Endodermal cell (in vitro differentiated cells): ENCODE measurements around the gene TSHZ3. TPM values are rescaled to one million over a fixed set of nuclear protein-coding genes. Genes with fewer than 3 reads are reported as not detected.

Source experiments
- DNase-seq: peaks from one replicate; pipeline ENCODE4 v3.0.0-alpha.2; 2017
- H3K27ac ChIP-seq: 2 replicates; pipeline ENCODE4 v1.5.1; 2013; ENCODE audit warnings: mild to moderate bottlenecking, low read depth, low read length, moderate library complexity
- H3K27me3 ChIP-seq: 2 replicates; pipeline ENCODE4 v1.6.1; 2013; ENCODE audit warnings: mild to moderate bottlenecking, low read length, moderate library complexity; ENCODE audit not compliant: insufficient read depth, control insufficient read depth, poor library complexity, severe bottlenecking
- H3K36me3 ChIP-seq: 2 replicates; pipeline ENCODE4 v1.7.0; 2013; ENCODE audit warnings: mild to moderate bottlenecking, low read length, moderate library complexity; ENCODE audit not compliant: control insufficient read depth, insufficient read depth
- H3K4me1 ChIP-seq: one replicate; pipeline ENCODE4 v1.7.0; 2013; ENCODE audit warnings: low read length; ENCODE audit not compliant: control insufficient read depth, insufficient read depth
- H3K4me3 ChIP-seq: 2 replicates; pipeline ENCODE4 v1.5.1; 2013; ENCODE audit warnings: mild to moderate bottlenecking, low read length, moderate library complexity
- H3K9ac ChIP-seq: 2 replicates; pipeline ENCODE4 v1.6.1; 2013; ENCODE audit warnings: mild to moderate bottlenecking, low read length, moderate library complexity; ENCODE audit not compliant: poor library complexity, severe bottlenecking; ENCODE audit errors: extremely low read depth
- H3K9me3 ChIP-seq: 2 replicates; pipeline ENCODE4 v1.6.1; 2013; ENCODE audit warnings: mild to moderate bottlenecking, low read length, moderate library complexity; ENCODE audit not compliant: control insufficient read depth
- H3K27ac Mint-ChIP-seq: 2 replicates; pipeline ENCODE4 v1.8.0; 2020; ENCODE audit warnings: mixed read lengths
- H3K27me3 Mint-ChIP-seq: 2 replicates; pipeline ENCODE4 v1.8.0; 2021; ENCODE audit warnings: mild to moderate bottlenecking, mixed read lengths; ENCODE audit not compliant: insufficient read depth
- H3K36me3 Mint-ChIP-seq: 2 replicates; pipeline ENCODE4 v1.8.0; 2020; ENCODE audit warnings: low read depth, mixed read lengths
- H3K4me1 Mint-ChIP-seq: 2 replicates; pipeline ENCODE4 v1.8.0; 2020; ENCODE audit warnings: mixed read lengths
- H3K4me3 Mint-ChIP-seq: 2 replicates; pipeline ENCODE4 v1.8.0; 2020; ENCODE audit warnings: mild to moderate bottlenecking, moderate library complexity, mixed read lengths
- H3K9me3 Mint-ChIP-seq: 2 replicates; pipeline ENCODE4 v1.8.0; 2020; ENCODE audit warnings: mild to moderate bottlenecking, mixed read lengths
- WGBS, 2 experiments: methylation state at CpG; one replicate each; pipeline versions ENCODE4 v1.1.5 to v1.1.7; 2013; ENCODE audit warnings: missing lambda C conversion rate in 2 of 2, mixed read lengths in 1 of 2; ENCODE audit not compliant: insufficient coverage in 1 of 2, insufficient read length in 1 of 2; 5-methylcytosine and 5-hydroxymethylcytosine counted together
- total RNA-seq, 2 donors: library from RNA; stranded (reverse); fragmentation: NEBNext Ultra II Directional in 1 of 2; extraction: Animal tissue kit (Norgen Biotek cat#: 25700) in 1 of 2; gene quantifications; 2 replicates in 1 of 2; 3 replicates in 1 of 2; pipeline ENCODE4 v1.2.1, GENCODE V29; 2021
- TF ChIP-seq, protein P1 (sequence below): fragments of 200-600 bp; sonication (generic); conservative IDR thresholded peaks from 2 replicates; pipeline ENCODE4 v1.5.0; 2021; ENCODE audit warnings: antibody characterized with exemption, mild to moderate bottlenecking

The TSHZ3 gene
- total RNA-seq, 2 donors from 2014 or later, result 0.84 to 2.1 TPM

GRCh38 chr19:31289976-31290375 lies 59.3 kb downstream of the TSHZ3 start:
- Mint-ChIP-seq H3K4me3 (no peak overlapping the region), H3K36me3 (no peaks in the 10 kb centered on the region), H3K27ac (no peak overlapping the region), H3K9me3 (no peaks in the 10 kb centered on the region), H3K4me1 (no peaks in the 10 kb centered on the region), H3K27me3 (no peaks in the 10 kb centered on the region)
- Histone ChIP-seq H3K9me3 (no peaks in the 10 kb centered on the region), H3K4me1 (no peaks in the 10 kb centered on the region), H3K4me3 (no peak overlapping the region), H3K9ac (no peak overlapping the region), H3K27ac (no peak overlapping the region), H3K27me3 (no peaks in the 10 kb centered on the region), H3K36me3 (no peaks in the 10 kb centered on the region)
- 87 to 89% methylated on average over 2 to 4 of the region's 4 CpGs for WGBS, 2 experiments
- no peak for DNase-seq
- TF ChIP-seq, protein P1, sequence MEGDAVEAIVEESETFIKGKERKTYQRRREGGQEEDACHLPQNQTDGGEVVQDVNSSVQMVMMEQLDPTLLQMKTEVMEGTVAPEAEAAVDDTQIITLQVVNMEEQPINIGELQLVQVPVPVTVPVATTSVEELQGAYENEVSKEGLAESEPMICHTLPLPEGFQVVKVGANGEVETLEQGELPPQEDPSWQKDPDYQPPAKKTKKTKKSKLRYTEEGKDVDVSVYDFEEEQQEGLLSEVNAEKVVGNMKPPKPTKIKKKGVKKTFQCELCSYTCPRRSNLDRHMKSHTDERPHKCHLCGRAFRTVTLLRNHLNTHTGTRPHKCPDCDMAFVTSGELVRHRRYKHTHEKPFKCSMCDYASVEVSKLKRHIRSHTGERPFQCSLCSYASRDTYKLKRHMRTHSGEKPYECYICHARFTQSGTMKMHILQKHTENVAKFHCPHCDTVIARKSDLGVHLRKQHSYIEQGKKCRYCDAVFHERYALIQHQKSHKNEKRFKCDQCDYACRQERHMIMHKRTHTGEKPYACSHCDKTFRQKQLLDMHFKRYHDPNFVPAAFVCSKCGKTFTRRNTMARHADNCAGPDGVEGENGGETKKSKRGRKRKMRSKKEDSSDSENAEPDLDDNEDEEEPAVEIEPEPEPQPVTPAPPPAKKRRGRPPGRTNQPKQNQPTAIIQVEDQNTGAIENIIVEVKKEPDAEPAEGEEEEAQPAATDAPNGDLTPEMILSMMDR, result no peak

- TF ChIP-seq, protein P1, result no peak
- H3K4me3 ChIP-seq, result no peak overlapping the region
- H3K4me1 ChIP-seq, result no peaks in the 10 kb centered on the region
- no peaks in the 10 kb centered on the region for H3K27me3 ChIP-seq
- Mint-ChIP-seq H3K4me1 (no peaks in the 10 kb centered on the region), H3K27ac (no peak overlapping the region), H3K27me3 (no peaks in the 10 kb centered on the region), H3K36me3 (no peaks in the 10 kb centered on the region), H3K9me3 (no peaks in the 10 kb centered on the region), H3K4me3 (no peak overlapping the region)
- H3K27ac ChIP-seq, result no peak overlapping the region
- DNase-seq, result no peak
- H3K9ac ChIP-seq, result no peak overlapping the region
- H3K9me3 ChIP-seq, result no peaks in the 10 kb centered on the region
- 94 to 100% methylated on average over 2 to 10 of the region's 10 CpGs for WGBS, 2 experiments
- no peaks in the 10 kb centered on the region for H3K36me3 ChIP-seq
These were observed 59.8 kb downstream of the TSHZ3 start for GRCh38 chr19:31289381-31289880.

DNA sequence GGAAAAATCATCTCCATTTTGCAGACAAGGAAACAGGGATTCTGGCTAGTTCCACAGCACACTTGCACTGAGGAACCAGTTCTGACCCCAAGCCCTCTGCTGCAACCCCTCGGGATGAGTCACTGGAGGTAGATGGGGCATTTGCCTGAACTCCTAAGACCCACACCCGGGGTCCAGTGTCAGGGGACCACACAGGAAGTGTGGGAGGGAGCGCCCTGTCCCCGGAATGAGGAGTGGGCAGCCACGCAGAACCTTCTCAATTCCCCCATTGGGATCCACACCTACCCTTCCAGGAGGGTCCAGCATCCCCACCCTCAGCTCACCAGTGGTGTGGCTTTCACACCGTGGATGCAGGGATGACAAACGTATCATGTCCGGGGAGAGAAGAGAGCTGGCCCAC lies 62.7 kb downstream of the TSHZ3 start:
- H3K9me3 Mint-ChIP-seq, result no peaks in the 10 kb centered on the region
- no peaks in the 10 kb centered on the region for H3K27me3 ChIP-seq
- H3K27me3 Mint-ChIP-seq, result no peaks in the 10 kb centered on the region
- 93 to 96% methylated on average over 4 to 8 of the region's 8 CpGs for WGBS, 2 experiments
- DNase-seq, result no peak
- H3K9ac ChIP-seq, result no peak overlapping the region
- H3K27ac ChIP-seq, result no peak overlapping the region
- H3K36me3 Mint-ChIP-seq, result no peaks in the 10 kb centered on the region
- H3K4me1 ChIP-seq, result no peaks in the 10 kb centered on the region
- no peaks in the 10 kb centered on the region for H3K36me3 ChIP-seq
- H3K4me3 ChIP-seq, result no peak overlapping the region
- TF ChIP-seq, protein P1, result no peak
- H3K27ac Mint-ChIP-seq, result no peak overlapping the region
- peaks cover 2% of the 10 kb centered on the region for H3K4me1 Mint-ChIP-seq
- H3K9me3 ChIP-seq, result no peaks in the 10 kb centered on the region
- H3K4me3 Mint-ChIP-seq, result no peak overlapping the region
